K562 (cell line): ENCODE data around the gene NRP2. TPM values are rescaled to one million over a fixed set of nuclear protein-coding genes. Genes with fewer than 3 reads are reported as not detected.

Source experiments
- ATAC-seq: fragments of 200-7000 bp; cut with Tn5 transposase; 3 replicates; pipeline ENCODE4 v1.9.1; 2020; ENCODE audit warnings: moderate library complexity
- BruUV-seq: library from RNA; stranded (reverse); fragments of 400-500 nt; replicated peaks from 2 replicates; lab custom pipeline; 2021; lab: Mats Ljungman, UMichigan
- CTCF ChIA-PET: fragments of 300-600 bp; formaldehyde crosslinking; extraction: SDS; loops from one replicate; lab custom pipeline; 2021; ENCODE audit warnings: low intra/inter-chr PET ratio; lab: Yijun Ruan, JAX
- POLR2A ChIA-PET: fragments of 300-600, 350-650 bp; sonication (Branson Sonifier 250); formaldehyde crosslinking; extraction: SDS; loops from one replicate; lab custom pipeline; 2021; ENCODE audit warnings: antibody characterized with exemption, inconsistent platforms; lab: Yijun Ruan, JAX
- DNase-seq, 4 experiments: peaks; one replicate each; pipeline versions ENCODE4 v3.0.0 to v3.0.0-alpha.2; 2011 to 2018; ENCODE audit warnings: low spot score in 3 of 4, mixed read lengths in 3 of 4; ENCODE audit errors: extremely low read depth in 1 of 4
- FAIRE-seq: peaks from 2 replicates; lab custom pipeline; 2011; peaks lifted over from hg19 to GRCh38; lab: Jason Lieb, UNC
- H2AFZ ChIP-seq: 2 replicates; pipeline ENCODE4 v1.6.0; 2011; ENCODE audit warnings: low read depth, low read length, control low read depth, inconsistent platforms
- H3K27ac ChIP-seq: fragments of 200-600 bp; 3 replicates; pipeline ENCODE4 v1.8.0; 2011; ENCODE audit warnings: low read depth, mild to moderate bottlenecking, control low read depth, inconsistent platforms, low read length, moderate library complexity, mixed read lengths; ENCODE audit errors: extremely low read depth
- H3K27me3 ChIP-seq, 2 experiments: fragments of 300-600 bp in 1 of 2; 2 replicates in 1 of 2; 3 replicates in 1 of 2; pipeline versions ENCODE4 v1.6.0 to v1.8.0; 2011; ENCODE audit warnings: inconsistent platforms in 2 of 2, low read length in 2 of 2, mild to moderate bottlenecking in 1 of 2, mixed read lengths in 1 of 2, moderate library complexity in 1 of 2; ENCODE audit not compliant: control insufficient read depth in 2 of 2, insufficient read depth in 2 of 2
- H3K36me3 ChIP-seq: fragments of 300-600 bp; 3 replicates; pipeline ENCODE4 v1.8.0; 2011; ENCODE audit warnings: mild to moderate bottlenecking, low read length, inconsistent platforms; ENCODE audit not compliant: control insufficient read depth, insufficient read depth
- H3K4me1 ChIP-seq, 2 experiments: fragments of 200-600 bp in 1 of 2; replicated peaks in 1 of 2; 2 replicates in 1 of 2; 3 replicates in 1 of 2; pipeline versions ENCODE4 v1.5.1 to v1.8.0; 2011; ENCODE audit warnings: inconsistent platforms in 2 of 2, low read length in 2 of 2, mild to moderate bottlenecking in 1 of 2, mixed read lengths in 1 of 2, moderate library complexity in 1 of 2; ENCODE audit not compliant: control insufficient read depth in 2 of 2, insufficient read depth in 2 of 2
- H3K4me2 ChIP-seq: 2 replicates; pipeline ENCODE4 v1.6.1; 2011; ENCODE audit warnings: low read length, control low read depth, inconsistent platforms, mixed read lengths; ENCODE audit not compliant: insufficient read depth
- H3K4me3 ChIP-seq: fragments of 200-600 bp; sonication (generic), shearing (Covaris generic); 2 replicates; pipeline ENCODE4 v1.5.1; 2016; ENCODE audit warnings: control low read depth, inconsistent platforms
- H3K79me2 ChIP-seq: fragments of 200-600 bp; 3 replicates; pipeline ENCODE4 v1.8.0; 2011; ENCODE audit warnings: low read length, inconsistent platforms; ENCODE audit not compliant: control insufficient read depth, insufficient read depth
- H3K9ac ChIP-seq, 2 experiments: 2 replicates each; pipeline versions ENCODE4 v1.6.0 to v1.6.1; 2011; ENCODE audit warnings: low read depth in 2 of 2, low read length in 2 of 2, control low read depth in 1 of 2, inconsistent platforms in 1 of 2, mild to moderate bottlenecking in 1 of 2, mixed read lengths in 1 of 2; ENCODE audit not compliant: insufficient read depth in 1 of 2
- H3K9me1 ChIP-seq: one replicate; pipeline ENCODE4 v1.6.0; 2011; ENCODE audit warnings: inconsistent platforms, mild to moderate bottlenecking, low read length, moderate library complexity; ENCODE audit not compliant: control insufficient read depth, insufficient read depth
- H3K9me3 ChIP-seq: replicated peaks from 2 replicates; pipeline ENCODE4 v1.5.1; 2011; ENCODE audit warnings: low read depth, low read length, inconsistent platforms; ENCODE audit not compliant: control insufficient read depth, insufficient read depth
- H4K20me1 ChIP-seq: replicated peaks from 2 replicates; pipeline ENCODE4 v1.6.1; 2011; ENCODE audit warnings: low read length, inconsistent platforms, mixed read lengths; ENCODE audit not compliant: control insufficient read depth, insufficient read depth
- CAMTA2 ChIP-seq: fragments of 250-450 bp; sonication (Bioruptor Pico); conservative IDR thresholded peaks from 2 replicates; pipeline ENCODE4 v1.5.1; 2022
- FOXO4 ChIP-seq: fragments of 450-650 bp; formaldehyde crosslinking; IDR thresholded peaks from 2 replicates; pipeline ENCODE4 v1.4.0; 2020; ENCODE audit warnings: mild to moderate bottlenecking, moderate library complexity
- FOXP1 ChIP-seq: sonication (generic); formaldehyde crosslinking; IDR thresholded peaks from 2 replicates; pipeline ENCODE4 v1.8.0; 2022; ENCODE audit warnings: mild to moderate bottlenecking, missing genetic modification reagents
- GABPA ChIP-seq: fragments of 200-800 bp; sonication (Bioruptor generic); conservative IDR thresholded peaks from 2 replicates; pipeline ENCODE4 v1.6.1; 2016; ENCODE audit warnings: low read depth, missing genetic modification characterization, missing compliant biosample characterization
- HCFC1 ChIP-seq: IDR thresholded peaks from 2 replicates; pipeline ENCODE4 v1.6.1; 2012; ENCODE audit warnings: low read depth, low read length, improper control_type of control experiment
- HNRNPUL1 ChIP-seq: fragments of 200-400 bp; formaldehyde crosslinking; IDR thresholded peaks from 2 replicates; pipeline ENCODE4 v1.6.1; 2017; ENCODE audit warnings: low read length
- SETDB1 ChIP-seq: IDR thresholded peaks from one replicate; pipeline ENCODE4 v1.6.1; 2012; ENCODE audit warnings: low read length, control low read depth, inconsistent platforms
- TRIM25 ChIP-seq: fragments of 450-650 bp; IDR thresholded peaks from 2 replicates; pipeline ENCODE4 v1.7.0; 2016; ENCODE audit warnings: borderline replicate concordance
- ZFX ChIP-seq: sonication (generic); formaldehyde crosslinking; IDR thresholded peaks from 2 replicates; pipeline ENCODE4 v1.8.0; 2022; ENCODE audit warnings: mild to moderate bottlenecking, missing genetic modification reagents, moderate library complexity
- ZNF134 ChIP-seq: fragments of 250-450 bp; sonication (Bioruptor Pico); conservative IDR thresholded peaks from 2 replicates; pipeline ENCODE4 v1.4.0; 2020
- ZNF24 ChIP-seq: fragments of 450-650 bp; IDR thresholded peaks from 2 replicates; pipeline ENCODE4 v1.6.1; 2016
- ZNF584 ChIP-seq: fragments of 200-800 bp; sonication (Bioruptor generic); IDR thresholded peaks from 2 replicates; pipeline ENCODE4 v1.6.1; 2016; ENCODE audit warnings: low read depth, mild to moderate bottlenecking, missing genetic modification characterization, missing compliant biosample characterization
- WGBS: fragments of 100-300 bp; shearing (Covaris generic); methylation state at CpG from one replicate; pipeline ENCODE4 v1.1.6; 2016; ENCODE audit warnings: low coverage, mixed read lengths; ENCODE audit not compliant: insufficient coverage; ENCODE audit errors: missing lambda C conversion rate; 5-methylcytosine and 5-hydroxymethylcytosine counted together
- in situ Hi-C: fragments of 300-500 bp; cut with MboI; formaldehyde crosslinking; loops from 4 replicates; pipeline ENCODE4 v1.15.0; 2018; ENCODE audit warnings: inconsistent platforms, mixed read lengths
- intact Hi-C: fragments of 100-400 bp; cut with micrococcal nuclease; formaldehyde crosslinking; loops from 2 replicates; pipeline ENCODE4 v1.14.2; 2022
- polyA plus RNA-seq, 8 experiments: library from polyadenylated mRNA; depleted of rRNA in 4 of 8; stranded (reverse) in 5 of 8; unstranded in 3 of 8; fragments of >200 nt; fragmentation: Nextera tagmentation in 2 of 8; fragmentation: Illumina TruSeq in 1 of 8; extraction: Ambion mirVana in 2 of 8; extraction: Trizol in 1 of 8; gene quantifications; 2 replicates each; pipeline versions ENCODE4 v1.2.1 to v1.2.3, GENCODE V29; 2011 to 2014; ENCODE audit warnings: inconsistent platforms in 1 of 8, missing spikeins in 1 of 8
- total RNA-seq, 7 experiments: library from RNA; depleted of rRNA in 6 of 7; stranded (reverse); fragments of >200 nt in 6 of 7; fragmentation: Illumina TruSeq in 2 of 7; extraction: Trizol in 2 of 7; gene quantifications; 2 replicates each; pipeline versions ENCODE4 v1.2.1 to v1.2.3, GENCODE V29; 2011 to 2021; ENCODE audit warnings: low replicate concordance in 1 of 7
- TF ChIP-seq, protein P1 (sequence below): fragments of 250-450 bp; sonication (Bioruptor Pico); IDR thresholded peaks from 2 replicates; pipeline ENCODE4 v1.8.0; 2021; ENCODE audit warnings: moderate library complexity, mild to moderate bottlenecking, inconsistent platforms
- TF ChIP-seq, protein P2 (sequence below), 3 experiments: IDR thresholded peaks in 2 of 3; conservative IDR thresholded peaks in 1 of 3; 2 replicates each; pipeline ENCODE4 v1.5.1; 2011 to 2012; ENCODE audit warnings: low read length in 3 of 3, mild to moderate bottlenecking in 3 of 3, control low read depth in 2 of 3, improper control_type of control experiment in 1 of 3, inconsistent platforms in 1 of 3, low read depth in 1 of 3, mixed read lengths in 1 of 3, moderate library complexity in 1 of 3; ENCODE audit not compliant: insufficient read depth in 2 of 3

Gene NRP2
- total and polyA plus RNA-seq, 9 of the 15 experiments (the other 6 are each of a cell fraction or from before 2014, with no cell fraction given) = 0.05 to 0.31 (median 0.15) TPM; not detected in 5

- in situ Hi-C loops = loop anchor here (25.0 kb wide), 1 partner anchor 1417 kb away; no protein-coding TSS in a partner anchor
- no peaks in the 10 kb centered on the region for H3K9me1 ChIP-seq
- no peaks in the 10 kb centered on the region for H3K9me3 ChIP-seq
- ChIA-PET POLR2A (no interaction called here), CTCF (no interaction called here)
- no peak overlapping the region for H3K4me2 ChIP-seq
- peaks cover 3 to 22% of the 10 kb centered on the region in 2 experiments; a peak in 3 of 5 replicates for H3K27me3 ChIP-seq
- no TSS peak for BruUV-seq
- no peaks in the 10 kb centered on the region for H3K36me3 ChIP-seq
- H2AFZ ChIP-seq = no peak overlapping the region
- intact Hi-C loops = loop anchor here (5.0 to 10.0 kb wide), 3 partner anchors 795 to 1417 kb away; no protein-coding TSS in a partner anchor
- FAIRE-seq (no peak), DNase-seq (no peak), ATAC-seq (no peak)
- WGBS = 8% methylated on average over 4 of the region's 5 CpGs
- H3K79me2 ChIP-seq = no peaks in the 10 kb centered on the region
- H3K9ac ChIP-seq = no peak overlapping the region
- H3K27ac ChIP-seq = no peak overlapping the region
- TF ChIP-seq HCFC1 (no peak), SETDB1 (no peak), ZFX (CRISPR knock-in tag) (no peak), GABPA (tag) (no peak), ZNF134 (CRISPR knock-in tag) (no peak), HNRNPUL1 (no peak), FOXP1 (no peak), ZNF584 (CRISPR knock-in tag) (no peak), ZNF24 (no peak), FOXO4 (CRISPR knock-in tag) (no peak), CAMTA2 (CRISPR knock-in tag) (no peak), TRIM25 (no peak)
- TF ChIP-seq, protein P1, sequence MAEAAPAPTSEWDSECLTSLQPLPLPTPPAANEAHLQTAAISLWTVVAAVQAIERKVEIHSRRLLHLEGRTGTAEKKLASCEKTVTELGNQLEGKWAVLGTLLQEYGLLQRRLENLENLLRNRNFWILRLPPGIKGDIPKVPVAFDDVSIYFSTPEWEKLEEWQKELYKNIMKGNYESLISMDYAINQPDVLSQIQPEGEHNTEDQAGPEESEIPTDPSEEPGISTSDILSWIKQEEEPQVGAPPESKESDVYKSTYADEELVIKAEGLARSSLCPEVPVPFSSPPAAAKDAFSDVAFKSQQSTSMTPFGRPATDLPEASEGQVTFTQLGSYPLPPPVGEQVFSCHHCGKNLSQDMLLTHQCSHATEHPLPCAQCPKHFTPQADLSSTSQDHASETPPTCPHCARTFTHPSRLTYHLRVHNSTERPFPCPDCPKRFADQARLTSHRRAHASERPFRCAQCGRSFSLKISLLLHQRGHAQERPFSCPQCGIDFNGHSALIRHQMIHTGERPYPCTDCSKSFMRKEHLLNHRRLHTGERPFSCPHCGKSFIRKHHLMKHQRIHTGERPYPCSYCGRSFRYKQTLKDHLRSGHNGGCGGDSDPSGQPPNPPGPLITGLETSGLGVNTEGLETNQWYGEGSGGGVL (CRISPR knock-in tag) = no peak
- TF ChIP-seq, protein P2, sequence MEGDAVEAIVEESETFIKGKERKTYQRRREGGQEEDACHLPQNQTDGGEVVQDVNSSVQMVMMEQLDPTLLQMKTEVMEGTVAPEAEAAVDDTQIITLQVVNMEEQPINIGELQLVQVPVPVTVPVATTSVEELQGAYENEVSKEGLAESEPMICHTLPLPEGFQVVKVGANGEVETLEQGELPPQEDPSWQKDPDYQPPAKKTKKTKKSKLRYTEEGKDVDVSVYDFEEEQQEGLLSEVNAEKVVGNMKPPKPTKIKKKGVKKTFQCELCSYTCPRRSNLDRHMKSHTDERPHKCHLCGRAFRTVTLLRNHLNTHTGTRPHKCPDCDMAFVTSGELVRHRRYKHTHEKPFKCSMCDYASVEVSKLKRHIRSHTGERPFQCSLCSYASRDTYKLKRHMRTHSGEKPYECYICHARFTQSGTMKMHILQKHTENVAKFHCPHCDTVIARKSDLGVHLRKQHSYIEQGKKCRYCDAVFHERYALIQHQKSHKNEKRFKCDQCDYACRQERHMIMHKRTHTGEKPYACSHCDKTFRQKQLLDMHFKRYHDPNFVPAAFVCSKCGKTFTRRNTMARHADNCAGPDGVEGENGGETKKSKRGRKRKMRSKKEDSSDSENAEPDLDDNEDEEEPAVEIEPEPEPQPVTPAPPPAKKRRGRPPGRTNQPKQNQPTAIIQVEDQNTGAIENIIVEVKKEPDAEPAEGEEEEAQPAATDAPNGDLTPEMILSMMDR (IDR thresholded peaks at IDR 0.05 in 2 of 3, conservative IDR thresholded peaks at IDR 0.05 in 1 of 3; ENCODE audit: insufficient read depth in 2 of 3, low read depth in 1 of 3, low read length in 3 of 3) = no peak
- no peaks in the 10 kb centered on the region for H4K20me1 ChIP-seq
- H3K4me1 ChIP-seq = peaks cover 0 to 12% of the 10 kb centered on the region in 2 experiments; a peak in 2 of 5 replicates
- no peak overlapping the region for H3K4me3 ChIP-seq
Measured at GRCh38 chr2:205679410-205680009, 2.8 kb upstream of the NRP2 start.
